KMS-11 (cell line): Measurements from ENCODE around the gene MYO7B.
A peak's percentile ranks its signal among the peaks of the same experiment; 100 is the strongest.
"Not testable (repeated sequence)": the region's sequence is repeated elsewhere in the genome, so short reads cannot be mapped to it uniquely, and the experiment has no call there.

Source experiments
- H2AFZ ChIP-seq: fragments of 200-600 bp; sonication (generic); 2 replicates; pipeline ENCODE4 v1.6.1; 2016; ENCODE audit warnings: antibody characterized with exemption, mixed run types, low read depth
- H3K27ac ChIP-seq: fragments of 200-600 bp; sonication (generic); 2 replicates; pipeline ENCODE4 v1.6.1; 2016; ENCODE audit warnings: mild to moderate bottlenecking, mixed run types
- H3K27me3 ChIP-seq: fragments of 200-600 bp; sonication (generic); 2 replicates; pipeline ENCODE4 v1.6.1; 2017; ENCODE audit warnings: mild to moderate bottlenecking, low read depth, mixed run types, moderate library complexity; ENCODE audit not compliant: insufficient read depth
- H3K36me3 ChIP-seq: fragments of 200-600 bp; sonication (generic); 2 replicates; pipeline ENCODE4 v1.6.1; 2017; ENCODE audit warnings: mild to moderate bottlenecking, mixed run types; ENCODE audit not compliant: insufficient read depth
- H3K4me1 ChIP-seq: fragments of 200-600 bp; sonication (generic); 2 replicates; pipeline ENCODE4 v1.6.1; 2016; ENCODE audit warnings: mild to moderate bottlenecking, low read depth, mixed run types; ENCODE audit not compliant: poor library complexity, severe bottlenecking
- H3K4me2 ChIP-seq: fragments of 200-600 bp; sonication (generic); 2 replicates; pipeline ENCODE4 v1.7.0; 2016; ENCODE audit warnings: mild to moderate bottlenecking, mixed run types
- H3K4me3 ChIP-seq: fragments of 200-600 bp; sonication (generic); IDR thresholded peaks from 2 replicates; pipeline ENCODE4 v1.6.1; 2017; ENCODE audit warnings: low read depth, low read length, mixed read lengths; ENCODE audit not compliant: insufficient read depth
- H3K79me2 ChIP-seq: fragments of 200-600 bp; sonication (generic); 2 replicates; pipeline ENCODE4 v1.6.1; 2016; ENCODE audit warnings: low read depth, mixed run types; ENCODE audit not compliant: insufficient read depth
- H3K9ac ChIP-seq: fragments of 200-600 bp; sonication (generic); 2 replicates; pipeline ENCODE4 v1.6.1; 2016; ENCODE audit warnings: mild to moderate bottlenecking, mixed run types
- H4K20me1 ChIP-seq: fragments of 200-600 bp; sonication (generic); 2 replicates; pipeline ENCODE4 v1.6.1; 2016; ENCODE audit warnings: mild to moderate bottlenecking, mixed run types; ENCODE audit not compliant: insufficient read depth
- CTCF ChIP-seq: fragments of 200-600 bp; sonication (generic); conservative IDR thresholded peaks from 2 replicates; pipeline ENCODE4 v1.6.1; 2017; ENCODE audit warnings: low read depth, mild to moderate bottlenecking, antibody characterized with exemption, low read length, moderate library complexity, mixed read lengths

The MYO7B gene

GRCh38 chr2:127527001-127527804, 8.3 kb upstream of the MYO7B start:
- Histone ChIP-seq H3K27ac (peak overlapping the region; percentile 77), H3K79me2 (peaks cover 36% of the 10 kb centered on the region), H3K36me3 (no peaks in the 10 kb centered on the region), H3K4me3 (no peak overlapping the region), H3K27me3 (no peaks in the 10 kb centered on the region), H4K20me1 (no peaks in the 10 kb centered on the region), H3K4me2 (peak overlapping the region; percentile 67), H3K4me1 (peaks cover 8% of the 10 kb centered on the region), H2AFZ (peak overlapping the region; percentile 96), H3K9ac (peak overlapping the region; percentile 90)
- TF ChIP-seq CTCF: no peak

- Histone ChIP-seq H2AFZ (no peak overlapping the region), H3K4me2 (no peak overlapping the region)
Measured at GRCh38 chr2:127528487-127528886, 7.0 kb upstream of the MYO7B start.

GRCh38 chr2:127529416-127529815, 6.1 kb upstream of the MYO7B start:
- not testable (repeated sequence) for H3K36me3 ChIP-seq, H3K9ac ChIP-seq, H4K20me1 ChIP-seq, H3K4me3 ChIP-seq, H3K27ac ChIP-seq, H2AFZ ChIP-seq, H3K27me3 ChIP-seq, H3K4me2 ChIP-seq, H3K4me1 ChIP-seq
- H3K79me2 ChIP-seq: peaks cover 16% of the 10 kb centered on the region

More at GRCh38 chr2:127528487-127528886, 7.0 kb upstream of the MYO7B start:
- peaks cover 25% of the 10 kb centered on the region for H3K79me2 ChIP-seq
- H3K27ac ChIP-seq: no peak overlapping the region
- H3K36me3 ChIP-seq: no peaks in the 10 kb centered on the region
- H3K4me3 ChIP-seq: no peak overlapping the region
- no peaks in the 10 kb centered on the region for H3K27me3 ChIP-seq
- peaks cover 8% of the 10 kb centered on the region for H3K4me1 ChIP-seq
- no peaks in the 10 kb centered on the region for H4K20me1 ChIP-seq
- no peak for TF ChIP-seq CTCF
- no peak overlapping the region for H3K9ac ChIP-seq

GRCh38 chr2:127530245-127531140, 5.0 kb upstream of the MYO7B start:
- H3K4me2 ChIP-seq: no peak overlapping the region
- peaks cover 6% of the 10 kb centered on the region for H3K79me2 ChIP-seq
- H3K4me3 ChIP-seq: no peak overlapping the region
- no peaks in the 10 kb centered on the region for H3K36me3 ChIP-seq
- H3K9ac ChIP-seq: no peak overlapping the region
- no peak overlapping the region for H2AFZ ChIP-seq
- peaks cover 8% of the 10 kb centered on the region for H3K4me1 ChIP-seq
- no peak for TF ChIP-seq CTCF
- H4K20me1 ChIP-seq: no peaks in the 10 kb centered on the region
- H3K27ac ChIP-seq: no peak overlapping the region
- H3K27me3 ChIP-seq: no peaks in the 10 kb centered on the region
